Loucy (cell line): Measurements from ENCODE around the gene ASH1L.

Source experiments
- CTCF ChIP-seq: fragments of 200-600 bp; sonication (generic); conservative IDR thresholded peaks from 2 replicates; pipeline ENCODE4 v1.5.1; 2014; ENCODE audit warnings: mild to moderate bottlenecking, antibody characterized with exemption, low read length
- EZH2phosphoT487 ChIP-seq: fragments of 200-600 bp; IDR thresholded peaks from 2 replicates; pipeline ENCODE4 v1.6.1; 2018; ENCODE audit warnings: antibody characterized with exemption, mild to moderate bottlenecking, moderate library complexity, borderline replicate concordance

- TF ChIP-seq CTCF (no peak), EZH2phosphoT487 (no peak)
Observed at GRCh38 chr1:155574077-155574476, 11.5 kb upstream of the ASH1L start.
